MM.1S (cell line): ENCODE data around the gene TCF12.

Experiments used
- CTCF ChIP-seq: fragments of 300-600 bp; sonication (generic); IDR thresholded peaks from 2 replicates; pipeline ENCODE4 v1.5.1; 2016; ENCODE audit warnings: antibody characterized with exemption, low read length, mixed read lengths
- EZH2 ChIP-seq: fragments of 300-600 bp; sonication (generic); optimal IDR thresholded peaks from 2 replicates; pipeline ENCODE3; 2017; ENCODE audit warnings: low read depth, mild to moderate bottlenecking, antibody characterized with exemption, low read length, mixed read lengths

GRCh38 chr15:57285386-57285785, 366.9 kb downstream of the TCF12 start:
- TF ChIP-seq CTCF: no peak
- no peak for TF ChIP-seq EZH2
